Measurements from ENCODE around the gene SHROOM3.

The SHROOM3 gene

GRCh38 chr4:76732246-76732645 is 297.2 kb downstream of the SHROOM3 start:
- DNase-seq, result no peak

- peak; percentile 7 for DNase-seq
Measured at GRCh38 chr4:76733068-76733771, 298.2 kb downstream of the SHROOM3 start.

- DNase-seq, result no peak
Measured at GRCh38 chr4:76736414-76736813, 301.4 kb downstream of the SHROOM3 start.

- no peak for DNase-seq
Measured at GRCh38 chr4:76737180-76737579, 302.2 kb downstream of the SHROOM3 start.

GRCh38 chr4:76737771-76738085 is 302.7 kb downstream of the SHROOM3 start:
- no peak for DNase-seq

GRCh38 chr4:76738086-76738931 is 303.3 kb downstream of the SHROOM3 start:
- no peak for DNase-seq

- no peak for DNase-seq
Measured at GRCh38 chr4:76740192-76740591, 305.2 kb downstream of the SHROOM3 start.

GRCh38 chr4:76740866-76741662 is 306.0 kb downstream of the SHROOM3 start:
- no peak for DNase-seq

GRCh38 chr4:76741663-76742020 is 306.6 kb downstream of the SHROOM3 start:
- no peak for DNase-seq

- no peak for DNase-seq
Measured at GRCh38 chr4:76744241-76744921, 309.4 kb downstream of the SHROOM3 start.

- no peak for DNase-seq
Measured at GRCh38 chr4:76745240-76745639, 310.2 kb downstream of the SHROOM3 start.

GRCh38 chr4:76747563-76747962 is 312.5 kb downstream of the SHROOM3 start:
- no peak for DNase-seq

GRCh38 chr4:76748649-76749048 is 313.6 kb downstream of the SHROOM3 start:
- DNase-seq, result no peak

- no peak for DNase-seq
Measured at GRCh38 chr4:76749355-76749754, 314.3 kb downstream of the SHROOM3 start.

GRCh38 chr4:76750716-76751115 is 315.7 kb downstream of the SHROOM3 start:
- no peak for DNase-seq

- DNase-seq, result no peak
Measured at GRCh38 chr4:76751612-76752343, 316.7 kb downstream of the SHROOM3 start.

- DNase-seq, result no peak
Measured at GRCh38 chr4:76752861-76753501, 318.0 kb downstream of the SHROOM3 start.

GRCh38 chr4:76753814-76754213 is 318.8 kb downstream of the SHROOM3 start:
- no peak for DNase-seq

- no peak for DNase-seq
Measured at GRCh38 chr4:76754439-76754838, 319.4 kb downstream of the SHROOM3 start.

GRCh38 chr4:76755756-76756155 is 320.7 kb downstream of the SHROOM3 start:
- DNase-seq, result no peak

GRCh38 chr4:76756416-76756815 is 321.4 kb downstream of the SHROOM3 start:
- DNase-seq, result no peak

- no peak for DNase-seq
Measured at GRCh38 chr4:76757418-76757939, 322.4 kb downstream of the SHROOM3 start.
